K562 (cell line): ENCODE measurements around the gene ALG1. TPM values are rescaled to one million over a fixed set of nuclear protein-coding genes. Genes with fewer than 3 reads are reported as not detected.

Experiments used
- BCLAF1 ChIP-seq, 2 experiments: fragments of 450-650 bp in 1 of 2; IDR thresholded peaks; 2 replicates each; pipeline ENCODE4 v1.6.1; 2011 to 2017; ENCODE audit warnings: low read depth in 2 of 2, antibody characterized with exemption in 1 of 2, borderline replicate concordance in 1 of 2, low read length in 1 of 2, mild to moderate bottlenecking in 1 of 2, mixed read lengths in 1 of 2; ENCODE audit not compliant: control insufficient read depth in 1 of 2
- CC2D1A ChIP-seq: fragments of 450-650 bp; IDR thresholded peaks from 2 replicates; pipeline ENCODE4 v1.6.1; 2017; ENCODE audit warnings: mild to moderate bottlenecking
- E2F8 ChIP-seq: fragments of 450-650 bp; IDR thresholded peaks from 2 replicates; pipeline ENCODE4 v1.7.1; 2018; ENCODE audit warnings: mild to moderate bottlenecking, low read depth; ENCODE audit not compliant: partially characterized antibody
- GABPB1 ChIP-seq: sonication (generic); formaldehyde crosslinking; IDR thresholded peaks from 2 replicates; pipeline ENCODE4 v1.8.0; 2022; ENCODE audit warnings: mild to moderate bottlenecking, missing genetic modification reagents
- GATA2 ChIP-seq: sonication (generic); formaldehyde crosslinking; IDR thresholded peaks from 2 replicates; pipeline ENCODE4 v1.4.0; 2020; ENCODE audit warnings: mild to moderate bottlenecking, missing genetic modification reagents
- GTF2F1 ChIP-seq: IDR thresholded peaks from 2 replicates; pipeline ENCODE4 v1.6.1; 2011; ENCODE audit warnings: low read depth, low read length, improper control_type of control experiment
- HDAC8 ChIP-seq: fragments of 450-650 bp; IDR thresholded peaks from 2 replicates; pipeline ENCODE4 v1.6.1; 2016; ENCODE audit warnings: mild to moderate bottlenecking, missing genetic modification characterization, moderate library complexity, missing compliant biosample characterization
- LCOR ChIP-seq: sonication (generic); formaldehyde crosslinking; IDR thresholded peaks from 2 replicates; pipeline ENCODE4 v1.8.0; 2022; ENCODE audit warnings: mild to moderate bottlenecking, missing genetic modification reagents
- MAFK ChIP-seq: IDR thresholded peaks from 2 replicates; pipeline ENCODE4 v1.6.1; 2011; ENCODE audit warnings: low read length, improper control_type of control experiment
- MCM2 ChIP-seq: fragments of 450-650 bp; IDR thresholded peaks from 2 replicates; pipeline ENCODE4 v1.6.1; 2017; ENCODE audit warnings: low read depth, mild to moderate bottlenecking
- NCOA6 ChIP-seq: fragments of 450-650 bp; IDR thresholded peaks from 2 replicates; pipeline ENCODE4 v1.6.1; 2017; ENCODE audit warnings: mild to moderate bottlenecking
- PTBP1 ChIP-seq: fragments of 200-400 bp; formaldehyde crosslinking; IDR thresholded peaks from 2 replicates; pipeline ENCODE4 v1.6.1; 2017; ENCODE audit warnings: low read depth, low read length
- SIX5 ChIP-seq, 2 experiments: IDR thresholded peaks; 2 replicates each; pipeline ENCODE4 v1.6.1; 2011; ENCODE audit warnings: low read length in 2 of 2, borderline replicate concordance in 1 of 2, low read depth in 1 of 2, mild to moderate bottlenecking in 1 of 2, moderate library complexity in 1 of 2; ENCODE audit not compliant: insufficient read depth in 1 of 2
- STAT5B ChIP-seq: fragments of 250-450 bp; sonication (Bioruptor Pico); IDR thresholded peaks from 2 replicates; pipeline ENCODE4 v1.8.0; 2021; ENCODE audit warnings: mild to moderate bottlenecking, inconsistent platforms
- TGIF2 ChIP-seq: sonication (generic); formaldehyde crosslinking; IDR thresholded peaks from 2 replicates; pipeline ENCODE4 v1.8.1; 2022; ENCODE audit warnings: mild to moderate bottlenecking, missing genetic modification reagents, moderate library complexity
- XRCC4 ChIP-seq: IDR thresholded peaks from one replicate; pipeline ENCODE4 v1.6.1; 2011; ENCODE audit not compliant: insufficient read depth, insufficient read length; ENCODE audit errors: extremely low read depth
- YBX1 ChIP-seq: fragments of 450-650 bp; IDR thresholded peaks from 2 replicates; pipeline ENCODE4 v1.7.1; 2016; ENCODE audit warnings: mild to moderate bottlenecking
- ZBTB26 ChIP-seq: fragments of 450-650 bp; formaldehyde crosslinking; IDR thresholded peaks from 2 replicates; pipeline ENCODE4 v1.4.0; 2022; ENCODE audit warnings: missing genetic modification characterization
- ZNF217 ChIP-seq: sonication (generic); formaldehyde crosslinking; IDR thresholded peaks from 2 replicates; pipeline ENCODE4 v1.8.0; 2022; ENCODE audit warnings: mild to moderate bottlenecking, missing genetic modification reagents
- ZNF717 ChIP-seq: fragments of 250-450 bp; sonication (Bioruptor Pico); IDR thresholded peaks from 2 replicates; pipeline ENCODE4 v1.5.0; 2021
- polyA plus RNA-seq, 8 experiments: library from polyadenylated mRNA; depleted of rRNA in 4 of 8; stranded (reverse) in 5 of 8; unstranded in 3 of 8; fragments of >200 nt; fragmentation: Nextera tagmentation in 2 of 8; fragmentation: Illumina TruSeq in 1 of 8; extraction: Ambion mirVana in 2 of 8; extraction: Trizol in 1 of 8; gene quantifications; 2 replicates each; pipeline versions ENCODE4 v1.2.1 to v1.2.3, GENCODE V29; 2011 to 2014; ENCODE audit warnings: inconsistent platforms in 1 of 8, missing spikeins in 1 of 8
- total RNA-seq, 7 experiments: library from RNA; depleted of rRNA in 6 of 7; stranded (reverse); fragments of >200 nt in 6 of 7; fragmentation: Illumina TruSeq in 2 of 7; extraction: Trizol in 2 of 7; gene quantifications; 2 replicates each; pipeline versions ENCODE4 v1.2.1 to v1.2.3, GENCODE V29; 2011 to 2021; ENCODE audit warnings: low replicate concordance in 1 of 7
- TF ChIP-seq, protein P1 (sequence below): sonication (generic); formaldehyde crosslinking; IDR thresholded peaks from 2 replicates; pipeline ENCODE4 v1.8.1; 2023; ENCODE audit warnings: mild to moderate bottlenecking, missing genetic modification reagents

The ALG1 gene
- total and polyA plus RNA-seq, 9 of the 15 experiments (the other 6 are each of a cell fraction or from before 2014, with no cell fraction given): 1.1 to 26.4 (median 18.3) TPM

GRCh38 chr16:5071681-5072333, at the start of gene ALG1 (continued):
- TF ChIP-seq YBX1 (no peak), STAT5B (no peak), ZBTB26 (CRISPR knock-in tag) (no peak), XRCC4 (no peak), CC2D1A (no peak), GTF2F1 (no peak), BCLAF1 (IDR thresholded peaks at IDR 0.05; ENCODE audit: borderline replicate concordance in 1 of 2, control insufficient read depth in 1 of 2, low read depth in 2 of 2, low read length in 1 of 2) (no peak), ZNF217 (CRISPR knock-in tag) (no peak), ZNF717 (no peak), MCM2 (no peak), E2F8 (no peak), NCOA6 (no peak), MAFK (no peak), HDAC8 (tag) (no peak), TGIF2 (CRISPR knock-in tag) (no peak), LCOR (CRISPR knock-in tag) (no peak), GABPB1 (CRISPR knock-in tag) (peak; percentile 64), SIX5 (IDR thresholded peaks at IDR 0.05; ENCODE audit: borderline replicate concordance in 1 of 2, insufficient read depth in 1 of 2, low read depth in 1 of 2, low read length in 2 of 2) (no peak), GATA2 (CRISPR knock-in tag) (no peak), PTBP1 (no peak)
- TF ChIP-seq, protein P1, sequence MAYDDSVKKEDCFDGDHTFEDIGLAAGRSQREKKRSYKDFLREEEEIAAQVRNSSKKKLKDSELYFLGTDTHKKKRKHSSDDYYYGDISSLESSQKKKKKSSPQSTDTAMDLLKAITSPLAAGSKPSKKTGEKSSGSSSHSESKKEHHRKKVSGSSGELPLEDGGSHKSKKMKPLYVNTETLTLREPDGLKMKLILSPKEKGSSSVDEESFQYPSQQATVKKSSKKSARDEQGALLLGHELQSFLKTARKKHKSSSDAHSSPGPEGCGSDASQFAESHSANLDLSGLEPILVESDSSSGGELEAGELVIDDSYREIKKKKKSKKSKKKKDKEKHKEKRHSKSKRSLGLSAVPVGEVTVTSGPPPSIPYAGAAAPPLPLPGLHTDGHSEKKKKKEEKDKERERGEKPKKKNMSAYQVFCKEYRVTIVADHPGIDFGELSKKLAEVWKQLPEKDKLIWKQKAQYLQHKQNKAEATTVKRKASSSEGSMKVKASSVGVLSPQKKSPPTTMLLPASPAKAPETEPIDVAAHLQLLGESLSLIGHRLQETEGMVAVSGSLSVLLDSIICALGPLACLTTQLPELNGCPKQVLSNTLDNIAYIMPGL: peak; percentile 65; the same call in 1 of the 2 replicates
